HepG2 (cell line): ENCODE results near the gene UBE4A. TPM values are rescaled to one million over a fixed set of nuclear protein-coding genes. Genes with fewer than 3 reads are reported as not detected.

Source experiments
- ATAC-seq: fragments of 200-7000 bp; cut with Tn5 transposase; 3 replicates; pipeline ENCODE4 v1.9.1; 2020; ENCODE audit warnings: mild to moderate bottlenecking, moderate library complexity
- BruUV-seq: library from RNA; stranded (reverse); fragments of 400-500 nt; replicated peaks from 2 replicates; lab custom pipeline; 2021; lab: Mats Ljungman, UMichigan
- CTCF ChIA-PET: fragments of 300-600 bp; formaldehyde crosslinking; extraction: SDS; loops from one replicate; lab custom pipeline; 2021; ENCODE audit warnings: low total read pairs, inconsistent platforms, low intra/inter-chr PET ratio; lab: Yijun Ruan, JAX
- POLR2A ChIA-PET: fragments of 350-600 bp; sonication (Branson Sonifier 250); formaldehyde crosslinking; loops from one replicate; lab custom pipeline; 2020; ENCODE audit warnings: antibody characterized with exemption, inconsistent platforms; lab: Yijun Ruan, JAX
- DNase-seq: peaks from one replicate; pipeline ENCODE4 v3.0.0-alpha.2; 2015; ENCODE audit warnings: low spot score
- FAIRE-seq: peaks from 3 replicates; lab custom pipeline; 2011; peaks lifted over from hg19 to GRCh38; lab: Jason Lieb, UNC
- H2AFZ ChIP-seq: one replicate; pipeline ENCODE4 v1.6.1; 2011; ENCODE audit warnings: low read length, inconsistent platforms
- H3K27ac ChIP-seq: fragments of 300-600 bp; 3 replicates; pipeline ENCODE4 v1.8.0; 2011; ENCODE audit warnings: mixed run types, mild to moderate bottlenecking, mixed read lengths, low read length, inconsistent platforms; ENCODE audit not compliant: insufficient read depth; ENCODE audit errors: extremely low read length
- H3K27me3 ChIP-seq, 2 experiments: fragments of 200-600 bp in 1 of 2; 2 replicates in 1 of 2; 3 replicates in 1 of 2; pipeline versions ENCODE4 v1.6.0 to v1.8.0; 2011; ENCODE audit warnings: low read length in 2 of 2, mild to moderate bottlenecking in 2 of 2, moderate library complexity in 2 of 2, inconsistent platforms in 1 of 2; ENCODE audit not compliant: insufficient read depth in 2 of 2, control insufficient read depth in 1 of 2
- H3K36me3 ChIP-seq, 2 experiments: fragments of 200-600 bp in 1 of 2; replicated peaks in 1 of 2; 2 replicates in 1 of 2; 3 replicates in 1 of 2; pipeline versions ENCODE4 v1.5.1 to v1.8.0; 2011; ENCODE audit warnings: low read length in 2 of 2, inconsistent platforms in 1 of 2; ENCODE audit not compliant: insufficient read depth in 2 of 2, control insufficient read depth in 1 of 2
- H3K4me1 ChIP-seq: 2 replicates; pipeline ENCODE4 v1.5.1; 2012; ENCODE audit warnings: low read length, inconsistent platforms; ENCODE audit not compliant: insufficient read depth
- H3K4me2 ChIP-seq: 2 replicates; pipeline ENCODE4 v1.6.0; 2011; ENCODE audit warnings: low read depth, low read length, inconsistent platforms
- H3K4me3 ChIP-seq, 3 experiments: fragments of 200-600 bp in 1 of 3; sonication (generic), shearing (Covaris generic) in 1 of 3; replicated peaks in 1 of 3; 2 replicates each; pipeline ENCODE4 v1.5.1; 2011 to 2016; ENCODE audit warnings: low read length in 3 of 3, inconsistent platforms in 2 of 3, low read depth in 2 of 3, mild to moderate bottlenecking in 2 of 3, control low read depth in 1 of 3, mixed read lengths in 1 of 3; ENCODE audit not compliant: insufficient read depth in 1 of 3
- H3K79me2 ChIP-seq: one replicate; pipeline ENCODE4 v1.6.1; 2011; ENCODE audit warnings: low read length, inconsistent platforms; ENCODE audit not compliant: insufficient read depth
- H3K9ac ChIP-seq: 2 replicates; pipeline ENCODE4 v1.6.0; 2011; ENCODE audit warnings: mild to moderate bottlenecking, low read depth, low read length, inconsistent platforms; ENCODE audit not compliant: insufficient read depth
- H3K9me3 ChIP-seq: 2 replicates; pipeline ENCODE4 v1.5.1; 2012; ENCODE audit warnings: mild to moderate bottlenecking, low read length
- H4K20me1 ChIP-seq: 2 replicates; pipeline ENCODE4 v1.6.0; 2011; ENCODE audit warnings: inconsistent platforms, mild to moderate bottlenecking, low read length, moderate library complexity; ENCODE audit not compliant: insufficient read depth
- CENPX ChIP-seq: sonication (generic); formaldehyde crosslinking; IDR thresholded peaks from 2 replicates; pipeline ENCODE4 v1.9.0; 2021; ENCODE audit warnings: mild to moderate bottlenecking, missing genetic modification reagents, moderate library complexity
- HOXA9 ChIP-seq: sonication (generic); formaldehyde crosslinking; IDR thresholded peaks from 2 replicates; pipeline ENCODE4 v1.8.1; 2022; ENCODE audit warnings: missing genetic modification reagents, mild to moderate bottlenecking, moderate library complexity, borderline replicate concordance
- KAT2B ChIP-seq: fragments of 150-350 bp; IDR thresholded peaks from 2 replicates; pipeline ENCODE4 v1.6.1; 2014; ENCODE audit warnings: low read depth, low read length, borderline replicate concordance
- PTBP1 ChIP-seq: fragments of 200-400 bp; formaldehyde crosslinking; IDR thresholded peaks from 2 replicates; pipeline ENCODE4 v1.6.1; 2018; ENCODE audit warnings: low read length, low read depth; ENCODE audit not compliant: poor library complexity, severe bottlenecking
- RXRB ChIP-seq: IDR thresholded peaks from 2 replicates; pipeline ENCODE4 v1.6.1; 2016; ENCODE audit warnings: borderline replicate concordance, missing genetic modification reagents, missing compliant biosample characterization
- SRSF9 ChIP-seq: fragments of 200-400 bp; formaldehyde crosslinking; IDR thresholded peaks from 2 replicates; pipeline ENCODE4 v1.6.1; 2018; ENCODE audit warnings: borderline replicate concordance, mild to moderate bottlenecking, low read depth, low read length; ENCODE audit not compliant: insufficient read depth, poor library complexity, severe bottlenecking
- ZFP41 ChIP-seq: sonication (generic); formaldehyde crosslinking; IDR thresholded peaks from 2 replicates; pipeline ENCODE4 v1.4.0; 2020; ENCODE audit warnings: mild to moderate bottlenecking, missing genetic modification reagents, borderline replicate concordance
- ZNF124 ChIP-seq: sonication (generic); formaldehyde crosslinking; IDR thresholded peaks from 2 replicates; pipeline ENCODE4 v1.4.0; 2020; ENCODE audit warnings: missing genetic modification reagents
- ZNF136 ChIP-seq: sonication (generic); formaldehyde crosslinking; IDR thresholded peaks from 2 replicates; pipeline ENCODE4 v1.8.1; 2022; ENCODE audit warnings: low read depth, mild to moderate bottlenecking, moderate library complexity, missing genetic modification reagents
- ZNF225 ChIP-seq: sonication (generic); formaldehyde crosslinking; IDR thresholded peaks from 2 replicates; pipeline ENCODE4 v1.4.0; 2020; ENCODE audit warnings: mild to moderate bottlenecking, missing genetic modification reagents
- ZNF446 ChIP-seq: sonication (generic); formaldehyde crosslinking; IDR thresholded peaks from 2 replicates; pipeline ENCODE4 v1.5.0; 2020; ENCODE audit warnings: mild to moderate bottlenecking, missing genetic modification reagents
- WGBS: methylation state at CpG from one replicate; pipeline ENCODE4 v1.1.6; 2017; ENCODE audit warnings: low lambda C conversion rate; 5-methylcytosine and 5-hydroxymethylcytosine counted together
- in situ Hi-C: cut with HindIII; loops from 2 replicates; pipeline ENCODE4 v1.10.0; 2017; ENCODE audit warnings: low pct_unique_long_range_greater_than_20kb; ENCODE audit not compliant: extremely low pct_ligation_motif_present
- intact Hi-C: fragments of 100-400 bp; cut with micrococcal nuclease; formaldehyde crosslinking; loops from one replicate; pipeline ENCODE4 v1.10.0; 2022; ENCODE audit not compliant: unreplicated experiment
- polyA plus RNA-seq, 8 experiments: library from polyadenylated mRNA; depleted of rRNA in 3 of 8; stranded (reverse) in 7 of 8; unstranded in 1 of 8; fragments of >200 nt; fragmentation: Illumina TruSeq in 4 of 8; extraction: Trizol in 4 of 8; gene quantifications; 2 replicates each; pipeline versions ENCODE4 v1.2.1 to v1.2.3, GENCODE V29; 2011 to 2016; ENCODE audit warnings: low read depth in 4 of 8, missing spikeins in 1 of 8, mixed read lengths in 1 of 8; ENCODE audit not compliant: insufficient read depth in 1 of 8
- total RNA-seq, 5 experiments: library from RNA; depleted of rRNA; stranded (reverse); fragments of >200 nt; fragmentation: Illumina TruSeq; extraction: Trizol; gene quantifications; 2 replicates each; pipeline ENCODE4 v1.2.3, GENCODE V29; 2016; ENCODE audit warnings: low read depth in 1 of 5

Gene UBE4A
- total and polyA plus RNA-seq, 2 of the 13 experiments (the other 11 are each of a cell fraction or from before 2014, with no cell fraction given), result 15.1 to 32.7 TPM

GRCh38 chr11:118310781-118311485 lies 48.5 kb upstream of the UBE4A start (continued):
- TF ChIP-seq HOXA9 (CRISPR knock-in tag) (no peak), SRSF9 (no peak), PTBP1 (no peak), KAT2B (no peak), ZNF136 (CRISPR knock-in tag) (no peak), ZNF124 (no peak), ZNF225 (CRISPR knock-in tag) (no peak)

- peaks cover 24% of the 10 kb centered on the region for H3K4me1 ChIP-seq
- DNase-seq (no peak), ATAC-seq (no peak), FAIRE-seq (no peak)
- 24% methylated on average over 4 of the region's 4 CpGs for WGBS
- H3K27ac ChIP-seq, result no peak overlapping the region
- no peak overlapping the region for H2AFZ ChIP-seq
- BruUV-seq, result no TSS peak
- H3K9me3 ChIP-seq, result no peaks in the 10 kb centered on the region
- no peak overlapping the region for H3K4me2 ChIP-seq
- no peak overlapping the region for H3K4me3 ChIP-seq
- intact Hi-C loops (no loop called here), in situ Hi-C loops (loop anchor here (5.0 kb wide), 1 partner anchor 41 kb away; no protein-coding TSS in a partner anchor)
- H3K27me3 ChIP-seq, result peaks cover 2 to 38% of the 10 kb centered on the region in 2 experiments; a peak in 4 of 5 replicates
- H3K36me3 ChIP-seq, result no peaks in the 10 kb centered on the region
- ChIA-PET CTCF (no interaction called here), POLR2A (no interaction called here)
- H3K9ac ChIP-seq, result no peak overlapping the region
- H3K79me2 ChIP-seq, result no peaks in the 10 kb centered on the region
- no peaks in the 10 kb centered on the region; the same call in 1 of the 2 replicates for H4K20me1 ChIP-seq
- TF ChIP-seq CENPX (CRISPR knock-in tag) (no peak), ZFP41 (CRISPR knock-in tag) (no peak), ZNF446 (CRISPR knock-in tag) (no peak), RXRB (no peak)
These were observed 47.9 kb upstream of the UBE4A start for GRCh38 chr11:118311518-118311917.
